ENCODE results near the gene DGKB.

DGKB gene

GRCh38 chr7:14828053-14828452, 74.5 kb downstream of the DGKB start:
- H3K4me3 ChIP-seq (ENCODE audit: low read length in 2 of 2): no peak overlapping the region
- H3K9ac ChIP-seq (ENCODE audit: low read length in 2 of 2): no peak overlapping the region
- no peaks in the 10 kb centered on the region for H3K36me3 ChIP-seq (ENCODE audit: control insufficient read depth in 2 of 2, insufficient read depth in 2 of 2, low read length in 2 of 2)
- no peaks in the 10 kb centered on the region for H3K9me3 ChIP-seq (ENCODE audit: control insufficient read depth in 2 of 2, low read length in 2 of 2)
- H3K27me3 ChIP-seq (ENCODE audit: control insufficient read depth in 1 of 2, insufficient read depth in 2 of 2, low read length in 2 of 2): no peaks in the 10 kb centered on the region
- no peak overlapping the region for H3K27ac ChIP-seq (ENCODE audit: low read length)
- H3K4me1 ChIP-seq (ENCODE audit: control insufficient read depth, insufficient read depth, low read length): no peaks in the 10 kb centered on the region

GRCh38 chr7:14826426-14826825, 76.1 kb downstream of the DGKB start:
- no peaks in the 10 kb centered on the region for H3K4me1 ChIP-seq (ENCODE audit: control insufficient read depth, insufficient read depth, low read length)
- no peaks in the 10 kb centered on the region for H3K9me3 ChIP-seq (ENCODE audit: control insufficient read depth in 2 of 2, low read length in 2 of 2)
- H3K27me3 ChIP-seq (ENCODE audit: control insufficient read depth in 1 of 2, insufficient read depth in 2 of 2, low read length in 2 of 2): no peaks in the 10 kb centered on the region

DNA sequence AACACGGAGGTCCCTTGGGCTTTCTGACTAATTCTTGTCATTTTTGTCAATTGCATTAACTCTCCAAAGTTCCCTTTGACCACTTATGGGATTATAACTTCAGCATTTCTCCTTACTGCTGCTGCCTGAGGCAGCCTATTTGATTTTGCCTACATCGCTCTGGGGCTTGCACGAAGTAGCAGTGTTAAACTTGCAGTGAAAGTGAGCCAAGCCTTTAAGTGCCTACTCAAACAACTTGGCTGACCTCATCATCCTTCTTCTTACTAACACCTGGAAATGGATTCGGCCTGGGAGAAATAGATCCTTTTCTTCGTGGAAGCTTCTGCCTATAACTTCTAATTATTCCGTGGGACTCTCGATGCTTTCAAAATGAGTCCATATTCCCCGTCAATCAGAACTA, 76.6 kb downstream of the DGKB start:
- Histone ChIP-seq H3K9me3 (ENCODE audit: control insufficient read depth in 2 of 2, low read length in 2 of 2) (no peaks in the 10 kb centered on the region), H3K27ac (ENCODE audit: low read length) (no peak overlapping the region), H3K27me3 (ENCODE audit: control insufficient read depth in 1 of 2, insufficient read depth in 2 of 2, low read length in 2 of 2) (no peaks in the 10 kb centered on the region), H3K36me3 (ENCODE audit: control insufficient read depth in 2 of 2, insufficient read depth in 2 of 2, low read length in 2 of 2) (no peaks in the 10 kb centered on the region), H3K4me3 (ENCODE audit: low read length in 2 of 2) (no peak overlapping the region), H3K4me1 (ENCODE audit: control insufficient read depth, insufficient read depth, low read length) (no peaks in the 10 kb centered on the region), H3K9ac (ENCODE audit: low read length in 2 of 2) (no peak overlapping the region)

More at GRCh38 chr7:14826426-14826825, 76.1 kb downstream of the DGKB start:
- Histone ChIP-seq H3K36me3 (ENCODE audit: control insufficient read depth in 2 of 2, insufficient read depth in 2 of 2, low read length in 2 of 2) (no peaks in the 10 kb centered on the region), H3K9ac (ENCODE audit: low read length in 2 of 2) (no peak overlapping the region), H3K4me3 (ENCODE audit: low read length in 2 of 2) (no peak overlapping the region), H3K27ac (ENCODE audit: low read length) (no peak overlapping the region)

DNA sequence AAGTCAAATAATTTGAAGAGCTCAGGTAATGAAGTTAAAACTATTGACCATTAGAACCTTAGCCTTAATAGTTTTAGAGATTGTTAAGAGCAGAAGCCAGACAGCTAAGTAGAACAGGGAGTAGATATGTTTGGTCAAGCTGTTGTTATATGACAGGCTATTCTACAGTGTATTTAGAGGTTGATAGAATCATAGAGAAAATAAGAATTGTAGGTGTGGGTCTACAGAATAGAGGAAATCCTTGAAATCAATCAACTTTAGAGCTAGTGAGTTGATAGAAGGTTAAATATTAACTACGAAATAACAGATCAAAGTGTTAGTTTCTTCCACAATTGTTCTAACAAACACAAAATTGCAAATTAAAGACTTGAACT, 80.1 kb downstream of the DGKB start:
- H3K9me3 ChIP-seq (ENCODE audit: control insufficient read depth in 2 of 2, low read length in 2 of 2): no peaks in the 10 kb centered on the region
- no peak overlapping the region for H3K27ac ChIP-seq (ENCODE audit: low read length)
- no peaks in the 10 kb centered on the region for H3K27me3 ChIP-seq (ENCODE audit: control insufficient read depth in 1 of 2, insufficient read depth in 2 of 2, low read length in 2 of 2)
- H3K4me1 ChIP-seq (ENCODE audit: control insufficient read depth, insufficient read depth, low read length): no peaks in the 10 kb centered on the region
- H3K4me3 ChIP-seq (ENCODE audit: low read length in 2 of 2): no peak overlapping the region
- no peaks in the 10 kb centered on the region for H3K36me3 ChIP-seq (ENCODE audit: control insufficient read depth in 2 of 2, insufficient read depth in 2 of 2, low read length in 2 of 2)
- H3K9ac ChIP-seq (ENCODE audit: low read length in 2 of 2): no peak overlapping the region

GRCh38 chr7:14821757-14822480, 80.6 kb downstream of the DGKB start:
- Histone ChIP-seq H3K4me3 (ENCODE audit: low read length in 2 of 2) (no peak overlapping the region), H3K27me3 (ENCODE audit: control insufficient read depth in 1 of 2, insufficient read depth in 2 of 2, low read length in 2 of 2) (no peaks in the 10 kb centered on the region), H3K36me3 (ENCODE audit: control insufficient read depth in 2 of 2, insufficient read depth in 2 of 2, low read length in 2 of 2) (no peaks in the 10 kb centered on the region), H3K27ac (ENCODE audit: low read length) (no peak overlapping the region), H3K9me3 (ENCODE audit: control insufficient read depth in 2 of 2, low read length in 2 of 2) (no peaks in the 10 kb centered on the region), H3K4me1 (ENCODE audit: control insufficient read depth, insufficient read depth, low read length) (no peaks in the 10 kb centered on the region), H3K9ac (ENCODE audit: low read length in 2 of 2) (no peak overlapping the region)

DNA sequence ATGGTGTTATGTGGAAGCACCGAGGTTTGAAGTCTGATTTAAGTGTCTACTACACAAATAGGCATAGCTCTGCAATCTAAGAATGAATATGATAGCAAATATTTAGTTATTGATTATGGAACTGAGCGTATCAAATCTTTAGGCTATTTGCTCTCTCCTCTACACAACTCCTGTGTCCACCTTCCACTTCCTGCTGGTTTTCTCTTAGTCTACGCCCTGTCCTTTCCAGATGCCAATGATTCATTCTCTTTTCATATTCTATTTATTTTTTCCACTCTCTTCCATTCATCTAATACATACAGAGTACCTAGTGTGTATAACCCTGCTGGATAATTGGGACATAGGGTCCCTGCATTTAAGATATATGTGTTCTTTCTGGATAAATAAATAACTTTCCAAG, 83.7 kb downstream of the DGKB start:
- no peak overlapping the region for H3K9ac ChIP-seq (ENCODE audit: low read length in 2 of 2)
- H3K9me3 ChIP-seq (ENCODE audit: control insufficient read depth in 2 of 2, low read length in 2 of 2): no peaks in the 10 kb centered on the region
- H3K27ac ChIP-seq (ENCODE audit: low read length): no peak overlapping the region
- no peaks in the 10 kb centered on the region for H3K4me1 ChIP-seq (ENCODE audit: control insufficient read depth, insufficient read depth, low read length)
- no peak overlapping the region for H3K4me3 ChIP-seq (ENCODE audit: low read length in 2 of 2)
- no peaks in the 10 kb centered on the region for H3K36me3 ChIP-seq (ENCODE audit: control insufficient read depth in 2 of 2, insufficient read depth in 2 of 2, low read length in 2 of 2)
- H3K27me3 ChIP-seq (ENCODE audit: control insufficient read depth in 1 of 2, insufficient read depth in 2 of 2, low read length in 2 of 2): no peaks in the 10 kb centered on the region

DNA sequence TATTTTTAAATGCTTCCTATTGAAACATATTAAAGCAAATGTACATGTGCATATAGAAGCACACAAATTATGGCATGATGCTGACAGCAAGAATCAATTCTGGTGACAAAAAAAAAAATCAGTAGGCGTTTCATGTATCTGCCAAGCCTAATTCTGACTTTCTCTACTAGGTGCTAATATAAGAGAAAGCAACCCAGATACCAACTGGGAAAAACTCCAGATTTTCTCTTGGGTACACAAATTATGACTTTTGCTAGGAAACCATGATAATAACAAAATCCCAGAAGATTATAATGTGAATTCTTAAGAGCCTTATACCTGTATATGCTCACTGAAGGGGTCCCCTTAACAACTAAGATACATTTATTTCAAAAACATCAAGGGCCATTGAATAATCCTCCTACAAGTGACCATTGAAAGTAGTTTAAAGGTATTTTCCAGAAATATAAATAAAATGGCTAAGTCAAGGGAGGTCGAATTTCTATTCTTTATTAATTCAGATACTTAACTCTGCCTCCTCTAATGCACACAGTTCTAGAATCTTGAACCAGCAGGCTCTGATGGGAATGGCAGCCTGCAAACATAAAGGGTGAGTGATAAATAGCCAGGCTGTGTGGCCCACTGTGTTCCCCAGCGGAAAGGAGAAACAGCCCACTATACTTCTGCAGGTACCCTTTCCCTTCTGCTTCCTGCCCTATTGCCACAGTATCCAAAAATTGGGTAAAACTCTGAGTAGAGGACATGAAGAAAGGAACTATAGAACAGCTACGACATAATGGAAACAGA, 84.5 kb downstream of the DGKB start:
- Histone ChIP-seq H3K4me1 (ENCODE audit: control insufficient read depth, insufficient read depth, low read length) (no peaks in the 10 kb centered on the region), H3K9me3 (ENCODE audit: control insufficient read depth in 2 of 2, low read length in 2 of 2) (no peaks in the 10 kb centered on the region), H3K27ac (ENCODE audit: low read length) (no peak overlapping the region), H3K36me3 (ENCODE audit: control insufficient read depth in 2 of 2, insufficient read depth in 2 of 2, low read length in 2 of 2) (no peaks in the 10 kb centered on the region), H3K9ac (ENCODE audit: low read length in 2 of 2) (no peak overlapping the region), H3K4me3 (ENCODE audit: low read length in 2 of 2) (no peak overlapping the region), H3K27me3 (ENCODE audit: control insufficient read depth in 1 of 2, insufficient read depth in 2 of 2, low read length in 2 of 2) (no peaks in the 10 kb centered on the region)

DNA sequence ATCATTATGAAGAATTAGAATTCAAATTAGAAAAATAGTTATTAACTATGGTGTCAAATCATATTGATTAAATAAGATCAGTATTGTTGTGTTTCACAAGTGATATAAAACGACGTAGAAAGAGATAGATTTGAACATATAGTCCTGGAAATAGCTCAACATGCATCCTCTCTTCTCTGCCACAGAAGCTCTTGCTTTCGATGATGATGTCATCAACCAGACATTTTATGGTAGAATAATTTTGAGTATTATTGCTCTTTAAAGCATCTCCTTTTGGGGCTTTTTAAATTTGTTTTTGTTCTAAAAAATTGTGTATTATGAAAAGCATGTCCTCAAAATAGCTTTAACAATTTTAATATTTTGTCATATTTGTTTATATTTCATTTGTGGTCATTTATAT, 95.0 kb downstream of the DGKB start:
- no peaks in the 10 kb centered on the region for H3K27me3 ChIP-seq (ENCODE audit: control insufficient read depth in 1 of 2, insufficient read depth in 2 of 2, low read length in 2 of 2)
- no peaks in the 10 kb centered on the region for H3K4me1 ChIP-seq (ENCODE audit: control insufficient read depth, insufficient read depth, low read length)
- H3K9me3 ChIP-seq (ENCODE audit: control insufficient read depth in 2 of 2, low read length in 2 of 2): no peaks in the 10 kb centered on the region

DNA sequence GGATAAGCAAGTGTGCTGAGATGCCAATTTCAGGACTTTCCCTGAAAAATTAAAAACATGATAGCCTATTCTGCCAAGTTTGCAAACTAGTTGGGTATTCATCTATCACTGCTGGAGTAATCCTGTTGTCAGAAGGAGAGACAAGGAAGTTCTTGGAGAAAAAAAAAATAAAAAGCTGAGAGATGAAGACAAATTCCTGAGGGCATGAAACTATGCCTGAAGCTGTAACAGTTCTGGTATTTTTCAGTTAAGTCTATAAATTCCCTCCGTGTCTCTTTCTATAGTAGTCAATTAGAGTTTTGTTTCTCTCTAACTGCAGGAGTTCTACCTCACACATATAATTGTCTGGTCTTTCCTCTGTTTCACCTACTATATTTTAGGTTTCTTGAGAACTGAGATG, 95.7 kb downstream of the DGKB start:
- Histone ChIP-seq H3K27ac (ENCODE audit: low read length) (no peak overlapping the region), H3K9ac (ENCODE audit: low read length in 2 of 2) (no peak overlapping the region), H3K4me3 (ENCODE audit: low read length in 2 of 2) (no peak overlapping the region), H3K9me3 (ENCODE audit: control insufficient read depth in 2 of 2, low read length in 2 of 2) (no peaks in the 10 kb centered on the region), H3K27me3 (ENCODE audit: control insufficient read depth in 1 of 2, insufficient read depth in 2 of 2, low read length in 2 of 2) (no peaks in the 10 kb centered on the region), H3K36me3 (ENCODE audit: control insufficient read depth in 2 of 2, insufficient read depth in 2 of 2, low read length in 2 of 2) (no peaks in the 10 kb centered on the region), H3K4me1 (ENCODE audit: control insufficient read depth, insufficient read depth, low read length) (no peaks in the 10 kb centered on the region)

More for the DNA sequence above, 95.0 kb downstream of the DGKB start:
- Histone ChIP-seq H3K4me3 (ENCODE audit: low read length in 2 of 2) (no peak overlapping the region), H3K36me3 (ENCODE audit: control insufficient read depth in 2 of 2, insufficient read depth in 2 of 2, low read length in 2 of 2) (no peaks in the 10 kb centered on the region), H3K27ac (ENCODE audit: low read length) (no peak overlapping the region), H3K9ac (ENCODE audit: low read length in 2 of 2) (no peak overlapping the region)

GRCh38 chr7:14805105-14805719, 97.3 kb downstream of the DGKB start:
- H3K27ac ChIP-seq (ENCODE audit: low read length): no peak overlapping the region
- no peak overlapping the region for H3K4me3 ChIP-seq (ENCODE audit: low read length in 2 of 2)
- H3K4me1 ChIP-seq (ENCODE audit: control insufficient read depth, insufficient read depth, low read length): no peaks in the 10 kb centered on the region
- no peak overlapping the region for H3K9ac ChIP-seq (ENCODE audit: low read length in 2 of 2)
- no peaks in the 10 kb centered on the region for H3K9me3 ChIP-seq (ENCODE audit: control insufficient read depth in 2 of 2, low read length in 2 of 2)
- H3K27me3 ChIP-seq (ENCODE audit: control insufficient read depth in 1 of 2, insufficient read depth in 2 of 2, low read length in 2 of 2): no peaks in the 10 kb centered on the region
- H3K36me3 ChIP-seq (ENCODE audit: control insufficient read depth in 2 of 2, insufficient read depth in 2 of 2, low read length in 2 of 2): no peaks in the 10 kb centered on the region

GRCh38 chr7:14800664-14801063, 101.9 kb downstream of the DGKB start:
- Histone ChIP-seq H3K9ac (ENCODE audit: low read length in 2 of 2) (no peak overlapping the region), H3K36me3 (ENCODE audit: control insufficient read depth in 2 of 2, insufficient read depth in 2 of 2, low read length in 2 of 2) (no peaks in the 10 kb centered on the region), H3K4me1 (ENCODE audit: control insufficient read depth, insufficient read depth, low read length) (no peaks in the 10 kb centered on the region), H3K27me3 (ENCODE audit: control insufficient read depth in 1 of 2, insufficient read depth in 2 of 2, low read length in 2 of 2) (no peaks in the 10 kb centered on the region), H3K4me3 (ENCODE audit: low read length in 2 of 2) (no peak overlapping the region), H3K27ac (ENCODE audit: low read length) (no peak overlapping the region), H3K9me3 (ENCODE audit: control insufficient read depth in 2 of 2, low read length in 2 of 2) (no peaks in the 10 kb centered on the region)
